NCI-H226 (cell line): ENCODE data around the gene KCNMA1.

Experiments used
- DNase-seq: peaks from one replicate; pipeline ENCODE4 v3.0.0-alpha.2; 2015

The KCNMA1 gene

GRCh38 chr10:77191324-77192049, 446.1 kb downstream of the KCNMA1 start:
- no peak for DNase-seq

DNA sequence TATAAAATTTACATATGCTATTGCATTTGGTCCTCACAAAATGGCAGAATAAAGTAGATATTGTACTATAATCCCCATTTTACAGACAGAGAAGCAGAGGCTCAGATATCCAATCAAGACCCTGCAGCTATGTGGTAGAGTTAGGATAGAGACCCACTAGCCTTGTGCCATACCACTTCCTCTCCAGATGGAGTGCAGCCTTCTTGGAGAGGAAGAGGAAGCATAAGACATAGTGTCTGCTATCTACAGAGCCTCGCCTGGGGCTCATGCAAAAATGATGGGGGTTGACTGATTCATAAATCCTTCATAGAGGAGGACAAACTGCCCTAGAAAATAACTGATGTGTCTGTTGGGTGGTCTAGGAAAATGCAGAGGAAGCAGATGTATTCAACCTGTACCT, 447.3 kb downstream of the KCNMA1 start:
- DNase-seq, result no peak

DNA sequence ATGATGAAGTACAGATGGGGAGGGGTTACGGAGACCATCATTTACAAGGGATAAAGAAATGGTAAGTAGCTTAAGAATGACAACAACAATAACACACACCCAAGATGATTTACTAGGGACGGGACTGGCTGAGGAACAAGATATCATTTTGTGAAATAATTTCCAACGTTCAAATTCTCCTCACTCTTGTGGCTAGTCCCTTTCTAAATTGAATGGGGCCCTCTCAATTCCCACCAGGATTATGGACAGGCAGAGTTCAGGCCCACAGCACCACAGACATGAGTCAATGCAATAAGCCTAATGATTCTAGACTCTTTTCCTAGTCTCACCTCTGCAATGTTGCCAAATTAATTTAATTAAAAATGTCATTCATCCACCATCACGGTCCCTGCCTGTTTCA, 448.1 kb downstream of the KCNMA1 start:
- no peak for DNase-seq

GRCh38 chr10:77189075-77189474, 448.5 kb downstream of the KCNMA1 start:
- DNase-seq, result no peak

- DNase-seq, result no peak
Observed at GRCh38 chr10:77188521-77188920, 449.1 kb downstream of the KCNMA1 start.

GRCh38 chr10:77188000-77188395, 449.6 kb downstream of the KCNMA1 start:
- no peak for DNase-seq

DNA sequence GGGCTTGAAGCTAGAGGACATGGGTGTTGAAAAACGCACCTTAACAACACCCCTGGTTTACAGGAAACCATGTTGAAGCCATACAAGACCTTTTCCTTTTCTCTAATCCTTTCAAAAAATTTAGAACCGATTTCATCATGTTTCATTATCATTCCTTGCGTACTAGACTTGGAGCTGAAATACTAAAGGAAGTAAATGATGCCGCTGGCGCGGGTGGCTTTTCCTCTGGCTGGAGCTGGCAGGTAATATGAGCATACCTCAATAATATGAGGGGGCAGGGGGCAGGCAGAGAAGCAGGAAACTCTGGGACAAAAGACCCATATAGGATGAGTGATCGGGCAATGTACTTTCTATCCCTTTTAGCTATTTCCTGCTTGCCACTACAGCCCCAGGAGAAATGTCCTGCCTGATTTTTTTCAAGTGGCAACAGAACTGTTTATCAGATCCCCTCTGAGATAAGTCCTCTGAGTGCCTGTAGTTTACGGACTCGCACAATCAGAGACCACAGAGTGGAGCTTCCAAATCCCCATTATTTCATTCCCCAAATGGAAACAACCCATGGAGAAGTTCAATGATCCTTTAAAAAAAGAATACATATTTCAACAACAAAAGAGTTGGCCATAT, 450.1 kb downstream of the KCNMA1 start:
- DNase-seq, result no peak

- DNase-seq, result no peak
Observed at GRCh38 chr10:77186936-77187335, 450.7 kb downstream of the KCNMA1 start.

- no peak for DNase-seq
Observed at GRCh38 chr10:77185696-77186095, 451.9 kb downstream of the KCNMA1 start.

DNA sequence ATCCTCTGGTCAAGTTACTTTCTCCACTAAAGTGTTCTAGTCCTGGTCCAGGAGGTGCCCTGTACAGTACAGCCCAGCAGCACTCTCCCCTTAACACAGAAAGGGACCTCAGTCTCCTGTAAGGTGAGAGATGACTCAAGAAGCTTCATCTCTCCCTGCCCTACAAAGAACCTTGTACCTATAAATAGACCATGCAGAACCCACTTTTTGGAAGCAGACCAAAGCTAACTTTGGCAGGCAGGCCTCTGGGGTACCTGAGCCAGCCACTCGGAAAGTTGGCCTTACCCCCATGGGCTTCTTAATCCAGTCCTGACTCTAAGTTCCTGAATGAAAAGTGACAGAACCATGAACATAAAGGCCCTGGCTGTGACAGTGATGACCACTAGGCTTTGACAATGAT, 454.8 kb downstream of the KCNMA1 start:
- DNase-seq, result no peak

DNA sequence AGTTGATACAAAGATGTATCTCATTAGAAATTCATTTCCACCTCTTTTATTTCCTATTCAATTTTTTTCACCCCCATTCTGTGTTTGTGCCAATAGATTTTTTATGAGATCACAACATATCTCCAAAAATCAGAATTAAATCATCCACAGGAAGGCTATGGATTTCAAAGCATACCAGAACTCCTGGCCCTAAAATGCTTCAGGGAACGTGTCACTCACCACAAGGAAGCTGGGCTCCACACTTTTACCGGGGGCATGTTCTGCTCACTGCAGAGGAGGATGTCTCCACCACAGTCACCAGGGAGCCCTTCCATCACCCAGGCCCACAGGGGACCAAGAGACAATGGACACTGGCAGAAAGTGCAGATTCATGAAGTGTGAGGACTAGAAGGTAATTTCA, 456.8 kb downstream of the KCNMA1 start:
- peak; percentile 36 for DNase-seq

DNA sequence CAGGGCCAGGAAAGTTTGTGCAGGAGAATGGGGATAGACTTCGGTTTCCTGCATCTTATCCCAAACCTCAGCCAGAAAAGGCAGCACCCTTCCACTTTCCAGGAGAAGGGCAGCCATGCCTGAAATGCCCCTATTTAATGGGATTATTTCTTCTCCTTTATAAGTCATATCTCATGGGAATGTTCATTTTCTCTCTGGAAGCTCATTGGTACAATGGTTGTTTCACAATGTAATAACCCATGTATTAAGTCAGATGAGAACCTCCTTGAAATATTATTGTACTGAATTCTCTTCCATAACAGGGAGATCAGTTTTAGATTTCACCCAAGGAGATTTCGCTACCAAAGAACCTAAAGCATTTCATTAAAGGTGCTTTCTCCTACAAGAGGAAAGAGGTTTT, 457.5 kb downstream of the KCNMA1 start:
- DNase-seq, result no peak

- DNase-seq, result peak; percentile 90
Observed at GRCh38 chr10:77179015-77179695, 458.5 kb downstream of the KCNMA1 start.

GRCh38 chr10:77177589-77177988, 460.0 kb downstream of the KCNMA1 start:
- DNase-seq, result no peak

GRCh38 chr10:77177161-77177560, 460.4 kb downstream of the KCNMA1 start:
- DNase-seq, result no peak

DNA sequence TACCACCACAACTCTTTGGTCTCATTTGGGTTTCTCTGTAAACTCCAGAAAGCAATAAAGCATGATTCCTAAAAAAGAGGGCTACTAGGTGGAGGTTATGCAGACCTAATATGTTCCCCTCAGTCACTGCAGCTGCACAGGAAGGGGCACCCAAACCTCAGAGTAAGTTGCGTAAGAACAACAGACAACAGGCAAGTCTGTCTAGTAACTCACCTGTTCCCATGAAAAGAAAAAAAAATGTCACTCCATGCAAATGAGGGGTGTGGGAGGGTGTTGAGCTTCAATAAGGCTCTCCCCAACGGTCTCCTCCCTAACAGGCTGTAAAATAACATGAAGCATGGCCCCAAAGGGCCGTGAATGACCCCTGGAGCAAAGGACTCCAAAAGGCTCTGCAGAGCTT, 461.4 kb downstream of the KCNMA1 start:
- no peak for DNase-seq

DNA sequence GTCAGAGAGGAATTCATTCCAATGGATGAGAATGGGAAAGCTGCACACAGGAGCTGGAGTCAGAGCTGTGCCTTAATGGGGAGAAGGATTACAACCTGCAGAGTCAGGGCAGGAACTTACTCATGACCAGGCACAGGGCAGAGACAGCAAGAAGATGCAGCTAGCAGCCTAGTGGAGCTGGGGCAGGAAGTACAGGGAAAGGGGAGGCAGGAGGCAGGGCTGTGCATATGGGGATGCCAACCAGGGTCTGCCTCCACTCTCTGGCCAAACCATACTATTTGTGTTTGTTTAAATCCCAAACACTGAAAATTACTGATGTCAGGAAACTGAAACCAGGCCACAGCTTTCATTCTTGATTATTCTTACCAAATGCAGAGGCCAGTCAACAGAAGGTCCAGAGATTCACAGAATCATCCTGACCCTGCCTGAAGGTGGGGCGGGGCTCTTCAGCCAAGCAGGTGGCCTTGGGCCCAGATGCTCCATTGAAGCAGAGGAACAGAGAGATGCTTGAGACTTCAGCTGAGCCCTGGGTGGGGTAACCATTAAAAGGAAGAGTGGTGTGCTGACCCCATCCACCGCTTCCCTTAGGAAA, 461.9 kb downstream of the KCNMA1 start:
- DNase-seq, result no peak

- DNase-seq, result peak; percentile 35
Observed at GRCh38 chr10:77173615-77174461, 463.8 kb downstream of the KCNMA1 start.

GRCh38 chr10:77172086-77172485, 465.5 kb downstream of the KCNMA1 start:
- no peak for DNase-seq

- no peak for DNase-seq
Observed at GRCh38 chr10:77168861-77169260, 468.7 kb downstream of the KCNMA1 start.

DNA sequence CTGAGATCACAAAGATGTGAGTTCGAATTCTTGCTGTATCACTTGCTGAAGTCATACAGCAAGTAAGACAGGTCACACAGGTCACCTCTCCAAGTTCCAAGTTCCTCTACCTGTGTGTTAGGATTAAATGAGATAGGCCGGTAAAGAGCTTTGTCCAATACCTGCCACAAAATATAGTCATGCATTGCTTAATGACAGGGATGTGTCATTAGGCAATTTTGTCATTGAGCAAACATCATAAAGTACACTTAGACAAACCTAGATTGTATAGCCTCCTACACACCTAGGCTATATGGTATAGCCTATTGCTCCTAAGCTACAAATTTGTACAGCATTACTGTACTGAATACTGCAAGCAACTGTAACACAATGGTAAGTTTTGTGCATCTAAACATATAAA, 469.4 kb downstream of the KCNMA1 start:
- DNase-seq, result no peak

DNA sequence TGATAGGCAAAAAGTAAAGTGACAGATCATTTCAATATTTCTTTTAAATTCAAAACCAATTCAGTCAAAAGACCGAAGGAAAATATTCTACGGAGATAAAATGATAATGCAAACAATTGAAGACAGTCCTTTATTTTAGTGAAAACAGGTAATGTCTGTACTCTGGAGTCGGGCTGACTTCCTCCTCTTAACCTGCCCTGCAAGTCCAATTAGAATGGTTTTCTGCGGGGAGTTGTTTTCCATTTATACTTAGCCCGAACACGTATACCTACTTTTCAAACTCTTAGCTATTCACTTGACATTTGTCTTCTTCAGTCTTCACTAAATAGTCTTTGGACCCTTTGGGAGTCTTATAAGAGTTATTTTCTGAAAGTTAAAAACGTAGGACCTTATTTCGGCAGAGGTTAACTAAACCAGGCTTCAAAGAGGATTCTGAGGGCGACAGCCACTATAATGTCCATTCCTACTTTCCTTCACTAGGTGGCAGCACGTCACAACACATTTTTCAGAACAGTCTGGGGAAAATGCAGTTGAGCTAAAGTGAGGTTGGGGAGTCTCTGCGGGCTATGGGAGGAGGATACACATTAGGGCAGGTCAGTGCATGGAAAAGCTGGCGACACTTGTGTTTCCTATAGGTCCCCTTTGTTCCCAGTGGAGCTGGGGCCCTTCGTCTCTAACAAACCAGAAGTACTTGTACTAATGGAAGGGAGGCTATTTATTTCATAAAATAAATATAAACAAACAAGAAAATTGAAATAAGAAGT, 472.0 kb downstream of the KCNMA1 start:
- DNase-seq, result peak; percentile 51
